SK-N-MC (cell line): ENCODE data around the gene HSD17B12.

ENCODE experiments used
- DNase-seq: peaks from one replicate; pipeline ENCODE4 v3.0.0-alpha.2; 2011; ENCODE audit warnings: low read depth, low spot score
- H3K27ac ChIP-seq: fragments of 200-600 bp; sonication (generic); 2 replicates; pipeline ENCODE4 v1.5.1; 2016; ENCODE audit warnings: mixed run types
- H3K36me3 ChIP-seq: fragments of 200-600 bp; sonication (generic); 2 replicates; pipeline ENCODE4 v1.6.1; 2017; ENCODE audit warnings: antibody characterized with exemption, low read length, mixed read lengths; ENCODE audit not compliant: insufficient read depth
- H3K4me3 ChIP-seq: fragments of 200-600 bp; sonication (generic); 2 replicates; pipeline ENCODE4 v1.5.1; 2016
- H3K9ac ChIP-seq: fragments of 200-600 bp; sonication (generic); 2 replicates; pipeline ENCODE4 v1.8.0; 2017; ENCODE audit warnings: mixed run types, mixed read lengths; ENCODE audit not compliant: insufficient read length
- H3K9me3 ChIP-seq: fragments of 200-600 bp; sonication (generic); 2 replicates; pipeline ENCODE4 v1.6.1; 2017; ENCODE audit warnings: low read depth, mild to moderate bottlenecking, antibody characterized with exemption, low read length, moderate library complexity, mixed read lengths
- EZH2 ChIP-seq: fragments of 200-600 bp; sonication (generic); IDR thresholded peaks from one replicate; pipeline ENCODE4 v1.6.1; 2017; ENCODE audit warnings: antibody characterized with exemption
- FOXP2 ChIP-seq: optimal IDR thresholded peaks from 2 replicates; pipeline ENCODE3; 2011; ENCODE audit warnings: mild to moderate bottlenecking, moderate library complexity; ENCODE audit not compliant: insufficient read depth; ENCODE audit errors: extremely low read length, control extremely low read depth
- POLR2AphosphoS5 ChIP-seq: IDR thresholded peaks from 2 replicates; pipeline ENCODE4 v1.6.1; 2012; ENCODE audit warnings: mild to moderate bottlenecking, low read depth, low read length, borderline replicate concordance

HSD17B12 gene

GRCh38 chr11:43737201-43737590 is 56.7 kb downstream of the HSD17B12 start:
- peak overlapping the region; percentile 86 for H3K9ac ChIP-seq
- peak overlapping the region; percentile 99 for H3K27ac ChIP-seq
- TF ChIP-seq EZH2 (no peak), FOXP2 (no peak), POLR2AphosphoS5 (no peak)
- peak overlapping the region; percentile 73 for H3K4me3 ChIP-seq
- H3K36me3 ChIP-seq: peaks cover 29% of the 10 kb centered on the region
- H3K9me3 ChIP-seq: no peaks in the 10 kb centered on the region; the same call in 1 of the 2 replicates
- DNase-seq: no peak

- Histone ChIP-seq H3K4me3 (peak overlapping the region; percentile 63), H3K36me3 (peaks cover 42% of the 10 kb centered on the region), H3K27ac (peak overlapping the region; percentile 81), H3K9me3 (no peaks in the 10 kb centered on the region; the same call in 1 of the 2 replicates), H3K9ac (peak overlapping the region; percentile 57)
- no peak for TF ChIP-seq EZH2
- no peak for TF ChIP-seq FOXP2
- TF ChIP-seq POLR2AphosphoS5: no peak
- peak; percentile 61 for DNase-seq
Observed at GRCh38 chr11:43738600-43739409, 58.3 kb downstream of the HSD17B12 start.

GRCh38 chr11:43746670-43747069 is 66.1 kb downstream of the HSD17B12 start:
- TF ChIP-seq POLR2AphosphoS5: no peak
- no peak for TF ChIP-seq EZH2
- TF ChIP-seq FOXP2: no peak
- no peak overlapping the region for H3K27ac ChIP-seq
- no peak overlapping the region for H3K9ac ChIP-seq
- no peak overlapping the region for H3K4me3 ChIP-seq
- H3K9me3 ChIP-seq: no peaks in the 10 kb centered on the region
- no peak for DNase-seq
- H3K36me3 ChIP-seq: peaks cover 42% of the 10 kb centered on the region

- no peak for DNase-seq
Observed at GRCh38 chr11:43747130-43747802, 66.7 kb downstream of the HSD17B12 start.

GRCh38 chr11:43748095-43748494 is 67.6 kb downstream of the HSD17B12 start:
- DNase-seq: no peak
- Histone ChIP-seq H3K9ac (no peak overlapping the region), H3K4me3 (no peak overlapping the region), H3K9me3 (no peaks in the 10 kb centered on the region), H3K27ac (no peak overlapping the region), H3K36me3 (peaks cover 36% of the 10 kb centered on the region)
- TF ChIP-seq EZH2 (no peak), POLR2AphosphoS5 (no peak), FOXP2 (no peak)

More at GRCh38 chr11:43747130-43747802, 66.7 kb downstream of the HSD17B12 start:
- peaks cover 40% of the 10 kb centered on the region for H3K36me3 ChIP-seq
- TF ChIP-seq FOXP2 (no peak), EZH2 (no peak), POLR2AphosphoS5 (no peak)
- no peak overlapping the region for H3K27ac ChIP-seq
- no peak overlapping the region for H3K4me3 ChIP-seq
- no peaks in the 10 kb centered on the region for H3K9me3 ChIP-seq
- H3K9ac ChIP-seq: no peak overlapping the region

GRCh38 chr11:43751726-43752125 is 71.2 kb downstream of the HSD17B12 start:
- no peak for DNase-seq
- H3K4me3 ChIP-seq: no peak overlapping the region

GRCh38 chr11:43756575-43756974 is 76.0 kb downstream of the HSD17B12 start:
- Histone ChIP-seq H3K9ac (no peak overlapping the region), H3K27ac (no peak overlapping the region), H3K9me3 (no peaks in the 10 kb centered on the region), H3K4me3 (no peak overlapping the region), H3K36me3 (peaks cover 60% of the 10 kb centered on the region)
- no peak for DNase-seq
- TF ChIP-seq EZH2 (no peak), FOXP2 (no peak), POLR2AphosphoS5 (no peak)

More at GRCh38 chr11:43751726-43752125, 71.2 kb downstream of the HSD17B12 start:
- TF ChIP-seq POLR2AphosphoS5 (no peak), FOXP2 (no peak), EZH2 (no peak)
- peaks cover 35% of the 10 kb centered on the region for H3K36me3 ChIP-seq
- no peak overlapping the region for H3K9ac ChIP-seq
- no peak overlapping the region for H3K27ac ChIP-seq
- H3K9me3 ChIP-seq: no peaks in the 10 kb centered on the region

- Histone ChIP-seq H3K4me3 (no peak overlapping the region), H3K9ac (no peak overlapping the region), H3K9me3 (no peaks in the 10 kb centered on the region), H3K27ac (no peak overlapping the region), H3K36me3 (peaks cover 58% of the 10 kb centered on the region)
- DNase-seq: no peak
- TF ChIP-seq POLR2AphosphoS5 (no peak), FOXP2 (no peak), EZH2 (no peak)
Observed at GRCh38 chr11:43758927-43759326, 78.4 kb downstream of the HSD17B12 start.
